OCI-LY7 (cell line): ENCODE results near the gene MAEA. TPM values are rescaled to one million over a fixed set of nuclear protein-coding genes. Genes with fewer than 3 reads are reported as not detected.

Experiments used
- Bru-seq: library from RNA; stranded (reverse); fragments of 400-500 nt; gene quantifications from one replicate; lab custom pipeline; 2021; lab: Mats Ljungman, UMichigan
- BruChase-seq, 2 experiments: library from RNA; stranded (reverse); fragments of 400-500 nt; gene quantifications; one replicate each; lab custom pipeline; 2021; lab: Mats Ljungman, UMichigan
- BruUV-seq: library from RNA; stranded (reverse); fragments of 400-500 nt; replicated peaks from 2 replicates; lab custom pipeline; 2021; lab: Mats Ljungman, UMichigan
- CTCF ChIA-PET: fragments of 300-600 bp; sonication (Branson Sonifier 250); formaldehyde crosslinking; loops from one replicate; lab custom pipeline; 2022; ENCODE audit warnings: antibody characterized with exemption; ENCODE audit not compliant: unreplicated experiment; lab: Charles Lee
- POLR2A ChIA-PET: fragments of 300-600 bp; sonication (Branson Sonifier 250); formaldehyde crosslinking; loops from one replicate; lab custom pipeline; 2022; ENCODE audit warnings: antibody characterized with exemption; lab: Charles Lee
- DNase-seq: peaks from one replicate; pipeline ENCODE4 v3.0.0-alpha.2; 2015; ENCODE audit warnings: low spot score
- H2AFZ ChIP-seq: fragments of 200-600 bp; sonication (generic), shearing (Covaris generic); 2 replicates; pipeline ENCODE4 v1.6.1; 2014; ENCODE audit warnings: mild to moderate bottlenecking, antibody characterized with exemption, low read length, moderate library complexity
- H3K27ac ChIP-seq: fragments of 200-600 bp; sonication (generic); 2 replicates; pipeline ENCODE4 v1.5.1; 2014; ENCODE audit warnings: mixed run types, low read depth, mild to moderate bottlenecking, moderate library complexity, low read length, inconsistent platforms; ENCODE audit not compliant: poor library complexity, severe bottlenecking
- H3K36me3 ChIP-seq: fragments of 200-600 bp; sonication (generic); 2 replicates; pipeline ENCODE4 v1.6.1; 2014; ENCODE audit warnings: mild to moderate bottlenecking, antibody characterized with exemption, low read length, moderate library complexity, mixed read lengths; ENCODE audit not compliant: insufficient read depth
- H3K4me1 ChIP-seq: fragments of 200-600 bp; sonication (generic); 2 replicates; pipeline ENCODE4 v1.5.1; 2014; ENCODE audit warnings: mild to moderate bottlenecking, low read length; ENCODE audit not compliant: insufficient read depth, poor library complexity, severe bottlenecking
- H3K4me2 ChIP-seq: fragments of 200-600 bp; sonication (generic); 2 replicates; pipeline ENCODE4 v1.6.1; 2014; ENCODE audit warnings: mild to moderate bottlenecking, low read length
- H3K4me3 ChIP-seq: fragments of 200-600 bp; sonication (generic); 2 replicates; pipeline ENCODE4 v1.5.1; 2014; ENCODE audit warnings: mild to moderate bottlenecking, low read depth, low read length; ENCODE audit not compliant: poor library complexity, severe bottlenecking
- H3K79me2 ChIP-seq: fragments of 200-600 bp; sonication (generic); 2 replicates; pipeline ENCODE4 v1.6.1; 2016; ENCODE audit warnings: low read depth, mild to moderate bottlenecking, low read length, moderate library complexity, mixed read lengths; ENCODE audit not compliant: insufficient read depth
- H3K9me2 ChIP-seq: fragments of 200-600 bp; sonication (generic); 2 replicates; pipeline ENCODE4 v1.6.1; 2016; ENCODE audit warnings: mild to moderate bottlenecking, low read length, mixed read lengths; ENCODE audit not compliant: insufficient read depth
- H3K9me3 ChIP-seq: fragments of 200-600 bp; sonication (generic); 2 replicates; pipeline ENCODE4 v1.6.1; 2014; ENCODE audit warnings: mild to moderate bottlenecking, mixed run types, low read length, mixed read lengths
- H4K20me1 ChIP-seq: fragments of 200-600 bp; sonication (generic); 2 replicates; pipeline ENCODE4 v1.6.1; 2014; ENCODE audit warnings: mild to moderate bottlenecking, antibody characterized with exemption, low read length, moderate library complexity, mixed read lengths; ENCODE audit not compliant: insufficient read depth
- EZH2phosphoT487 ChIP-seq: fragments of 200-600 bp; sonication (generic); IDR thresholded peaks from 2 replicates; pipeline ENCODE4 v1.6.1; 2018; ENCODE audit warnings: low read depth, borderline replicate concordance, mild to moderate bottlenecking, mixed run types, antibody characterized with exemption, low read length, moderate library complexity, mixed read lengths
- intact Hi-C: fragments of 100-400 bp; cut with micrococcal nuclease; formaldehyde crosslinking; loops from one replicate; pipeline ENCODE4 v1.10.0; 2022; ENCODE audit not compliant: unreplicated experiment
- long read RNA-seq: library from polyadenylated mRNA; stranded (forward); transcript quantifications from one replicate; pipeline ENCODE4 v2.0.0, GENCODE V29; 2022
- total RNA-seq, 2 experiments: library from RNA; depleted of rRNA in 1 of 2; stranded (reverse); fragments of >200 nt in 1 of 2; shearing (Covaris generic) in 1 of 2; gene quantifications; 2 replicates each; pipeline ENCODE4 v1.2.3, GENCODE V29; 2014 to 2022
- TF ChIP-seq, protein P1 (sequence below): fragments of 200-600 bp; sonication (generic); conservative IDR thresholded peaks from 2 replicates; pipeline ENCODE4 v1.5.1; 2014; ENCODE audit warnings: mild to moderate bottlenecking, antibody characterized with exemption, low read length, moderate library complexity, mixed read lengths

Gene MAEA
- total RNA-seq (2014; rRNA removed; shearing (Covaris generic)) (52.5 and 53.2 TPM in 2 replicates), total RNA-seq (2022) (59.3 and 64.2 TPM in 2 replicates), Bru-seq, nascent RNA (percentile 62 among the genes with signal in this experiment), BruChase-seq, experiment 1, labeled RNA remaining after a 6-hour chase (percentile 70 among the genes with signal in this experiment), BruChase-seq, experiment 2, labeled RNA remaining after a 2-hour chase (percentile 66 among the genes with signal in this experiment)
- long read RNA-seq, transcript MAEA-201 (8 exons, 2,058 nt) = minor isoform, 6 of 180 reads
- long read RNA-seq, transcript MAEA-212 (7 exons, 1,001 nt) = minor isoform, 5 of 180 reads
- long read RNA-seq, transcript MAEA-202 (9 exons, 2,222 nt) = major isoform, 133 of 180 reads
- long read RNA-seq, partial matches to known transcripts = 7 of 180 reads
- long read RNA-seq, other reads (novel, unspliced or antisense) = 25 of 180 reads

DNA sequence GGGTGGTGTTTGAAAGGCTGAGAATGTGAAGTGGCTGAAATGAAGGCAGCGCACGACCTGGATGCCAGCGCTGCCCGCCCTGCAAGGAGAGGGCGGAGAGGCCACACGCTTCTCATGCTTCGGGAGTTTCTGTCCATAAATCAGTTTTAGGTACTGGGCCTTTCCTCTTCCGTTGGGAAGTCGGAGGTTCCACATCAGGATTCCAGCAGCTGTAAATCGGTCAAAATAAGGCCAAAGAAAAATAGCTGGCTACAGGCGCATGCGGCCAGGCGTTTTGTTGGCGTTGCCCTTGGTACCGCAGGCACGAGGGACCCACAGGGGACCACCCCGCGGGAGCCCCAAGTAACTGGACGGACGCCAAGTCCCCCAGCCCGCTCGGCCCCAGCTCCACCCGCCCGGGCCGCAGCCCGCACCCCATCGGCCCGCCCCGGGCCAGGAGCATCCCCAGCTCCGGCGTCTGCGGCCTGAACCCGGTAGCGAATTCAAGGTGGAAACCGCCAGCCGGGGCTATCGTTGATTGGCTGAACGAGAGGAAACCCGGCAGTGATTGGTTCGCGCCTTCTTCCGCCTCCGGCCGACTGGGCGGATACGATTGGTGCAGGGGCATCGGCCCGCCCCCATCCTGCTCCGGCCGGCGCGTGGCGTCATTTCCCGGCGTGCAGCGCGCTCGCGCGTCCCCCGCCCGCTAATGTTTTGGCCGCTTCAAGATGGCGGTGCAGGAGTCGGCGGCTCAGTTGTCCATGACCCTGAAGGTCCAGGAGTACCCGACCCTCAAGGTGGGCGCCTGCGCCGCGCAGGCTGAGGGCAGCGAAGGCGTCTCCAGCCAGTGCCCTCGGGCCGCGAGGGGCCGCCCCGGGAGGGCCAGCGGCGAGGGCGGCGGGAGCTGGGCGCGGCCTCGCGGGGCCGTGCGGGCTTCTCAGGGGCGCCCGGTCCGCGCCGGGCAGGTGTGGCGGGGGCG lies at the start of gene MAEA:
TSS of gene MAEA (plus strand) at position 685 of the 958 bp plus-strand sequence. CDS start at position 708, 23 bp downstream.
- Histone ChIP-seq H3K27ac (peak within 1 kb of the TSS; percentile 52), H2AFZ (peak within 1 kb of the TSS; percentile 15; the same call in 1 of the 2 replicates), H4K20me1 (peaks cover 10% of the 10 kb centered on the region; the same call in 1 of the 2 replicates), H3K4me3 (peak within 1 kb of the TSS; percentile 93), H3K79me2 (peaks cover 45% of the 10 kb centered on the region), H3K4me1 (peaks cover 34% of the 10 kb centered on the region), H3K4me2 (peak within 1 kb of the TSS; percentile 81), H3K9me2 (no peaks in the 10 kb centered on the region), H3K36me3 (peaks cover 6% of the 10 kb centered on the region), H3K9me3 (peaks cover 10% of the 10 kb centered on the region; the same call in 1 of the 2 replicates)
- TSS peak; percentile 97 for BruUV-seq
- intact Hi-C loops = loop anchor here (2.0 kb wide), 2 partner anchors 41 to 57 kb away; partner anchors contain the start of genes CTBP1 and UVSSA
- peak; percentile 98 for DNase-seq
- ChIA-PET CTCF (no interaction called here), POLR2A (interaction anchor here (0.5 to 2.1 kb wide), 5 partner anchors 10 to 152 kb away, joined by 3 to 10 read pairs (median 4); partner anchors contain the start of gene UVSSA)
- TF ChIP-seq, protein P1, sequence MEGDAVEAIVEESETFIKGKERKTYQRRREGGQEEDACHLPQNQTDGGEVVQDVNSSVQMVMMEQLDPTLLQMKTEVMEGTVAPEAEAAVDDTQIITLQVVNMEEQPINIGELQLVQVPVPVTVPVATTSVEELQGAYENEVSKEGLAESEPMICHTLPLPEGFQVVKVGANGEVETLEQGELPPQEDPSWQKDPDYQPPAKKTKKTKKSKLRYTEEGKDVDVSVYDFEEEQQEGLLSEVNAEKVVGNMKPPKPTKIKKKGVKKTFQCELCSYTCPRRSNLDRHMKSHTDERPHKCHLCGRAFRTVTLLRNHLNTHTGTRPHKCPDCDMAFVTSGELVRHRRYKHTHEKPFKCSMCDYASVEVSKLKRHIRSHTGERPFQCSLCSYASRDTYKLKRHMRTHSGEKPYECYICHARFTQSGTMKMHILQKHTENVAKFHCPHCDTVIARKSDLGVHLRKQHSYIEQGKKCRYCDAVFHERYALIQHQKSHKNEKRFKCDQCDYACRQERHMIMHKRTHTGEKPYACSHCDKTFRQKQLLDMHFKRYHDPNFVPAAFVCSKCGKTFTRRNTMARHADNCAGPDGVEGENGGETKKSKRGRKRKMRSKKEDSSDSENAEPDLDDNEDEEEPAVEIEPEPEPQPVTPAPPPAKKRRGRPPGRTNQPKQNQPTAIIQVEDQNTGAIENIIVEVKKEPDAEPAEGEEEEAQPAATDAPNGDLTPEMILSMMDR = no peak
- no peak for TF ChIP-seq EZH2phosphoT487

DNA sequence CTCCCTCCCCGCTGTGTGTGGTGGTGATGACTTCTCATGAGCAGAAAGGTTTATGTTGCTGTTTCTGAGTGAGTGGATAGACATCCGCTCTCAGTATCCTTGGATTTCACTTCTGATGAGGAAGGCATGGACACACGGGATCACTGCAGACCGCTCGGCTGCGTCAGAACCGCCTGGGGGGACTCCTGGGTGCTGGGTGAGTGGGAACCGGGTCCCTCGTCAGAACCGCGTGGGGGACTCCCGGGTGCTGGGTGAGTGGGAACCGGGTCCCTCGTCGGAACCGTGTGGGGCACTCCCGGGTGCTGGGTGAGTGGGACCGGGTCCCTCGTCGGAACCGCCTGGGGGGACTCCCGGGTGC lies 49.8 kb upstream of the MAEA start:
- H3K9me2 ChIP-seq = no peaks in the 10 kb centered on the region
- H3K4me3 ChIP-seq = no peak overlapping the region
- ChIA-PET POLR2A (no interaction called here), CTCF (no interaction called here)
- H3K4me2 ChIP-seq = no peak overlapping the region
- no peak overlapping the region for H3K27ac ChIP-seq
- no peaks in the 10 kb centered on the region for H3K9me3 ChIP-seq
- intact Hi-C loops = loop anchor here (10.0 kb wide), 1 partner anchor 225 kb away; the partner anchor contains the start of gene FGFRL1
- BruUV-seq = no TSS peak
- H3K36me3 ChIP-seq = peaks cover 52% of the 10 kb centered on the region
- TF ChIP-seq EZH2phosphoT487 = no peak
- TF ChIP-seq, protein P1 = no peak
- H4K20me1 ChIP-seq = no peaks in the 10 kb centered on the region
- no peaks in the 10 kb centered on the region for H3K4me1 ChIP-seq
- no peak overlapping the region for H2AFZ ChIP-seq
- no peak for DNase-seq
- H3K79me2 ChIP-seq = peaks cover 29% of the 10 kb centered on the region
